ENCODE data around the gene TRMT11. TPM values are rescaled to one million over a fixed set of nuclear protein-coding genes. Genes with fewer than 3 reads are reported as not detected.
A peak's percentile ranks its signal among the peaks of the same experiment; 100 is the strongest.

The TRMT11 gene
- total and polyA plus RNA-seq, 9 of the 15 experiments (the other 6 are each of a cell fraction or from before 2014, with no cell fraction given), result 38.8 to 88.0 (median 59.8) TPM

- TF ChIP-seq, protein P1, sequence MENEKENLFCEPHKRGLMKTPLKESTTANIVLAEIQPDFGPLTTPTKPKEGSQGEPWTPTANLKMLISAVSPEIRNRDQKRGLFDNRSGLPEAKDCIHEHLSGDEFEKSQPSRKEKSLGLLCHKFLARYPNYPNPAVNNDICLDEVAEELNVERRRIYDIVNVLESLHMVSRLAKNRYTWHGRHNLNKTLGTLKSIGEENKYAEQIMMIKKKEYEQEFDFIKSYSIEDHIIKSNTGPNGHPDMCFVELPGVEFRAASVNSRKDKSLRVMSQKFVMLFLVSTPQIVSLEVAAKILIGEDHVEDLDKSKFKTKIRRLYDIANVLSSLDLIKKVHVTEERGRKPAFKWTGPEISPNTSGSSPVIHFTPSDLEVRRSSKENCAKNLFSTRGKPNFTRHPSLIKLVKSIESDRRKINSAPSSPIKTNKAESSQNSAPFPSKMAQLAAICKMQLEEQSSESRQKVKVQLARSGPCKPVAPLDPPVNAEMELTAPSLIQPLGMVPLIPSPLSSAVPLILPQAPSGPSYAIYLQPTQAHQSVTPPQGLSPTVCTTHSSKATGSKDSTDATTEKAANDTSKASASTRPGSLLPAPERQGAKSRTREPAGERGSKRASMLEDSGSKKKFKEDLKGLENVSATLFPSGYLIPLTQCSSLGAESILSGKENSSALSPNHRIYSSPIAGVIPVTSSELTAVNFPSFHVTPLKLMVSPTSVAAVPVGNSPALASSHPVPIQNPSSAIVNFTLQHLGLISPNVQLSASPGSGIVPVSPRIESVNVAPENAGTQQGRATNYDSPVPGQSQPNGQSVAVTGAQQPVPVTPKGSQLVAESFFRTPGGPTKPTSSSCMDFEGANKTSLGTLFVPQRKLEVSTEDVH (IDR thresholded peaks at IDR 0.05; ENCODE audit: low read depth, partially characterized antibody), result peak; percentile 67
- TF ChIP-seq MAZ (CRISPR knock-in tag; conservative IDR thresholded peaks at IDR 0.05 in 1 of 2, IDR thresholded peaks at IDR 0.05 in 1 of 2), result peak; percentile 71 to 81; a peak in 3 of 4 replicates
- no peak for TF ChIP-seq PATZ1 (CRISPR knock-in tag; IDR thresholded peaks at IDR 0.05; ENCODE audit: borderline replicate concordance)
- TF ChIP-seq, protein P2, sequence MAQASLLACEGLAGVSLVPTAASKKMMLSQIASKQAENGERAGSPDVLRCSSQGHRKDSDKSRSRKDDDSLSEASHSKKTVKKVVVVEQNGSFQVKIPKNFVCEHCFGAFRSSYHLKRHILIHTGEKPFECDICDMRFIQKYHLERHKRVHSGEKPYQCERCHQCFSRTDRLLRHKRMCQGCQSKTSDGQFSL (CRISPR knock-in tag; IDR thresholded peaks at IDR 0.05), result no peak
- TF ChIP-seq, protein P2 (tag; IDR thresholded peaks at IDR 0.05), result no peak
These were observed at the start of gene TRMT11 (continued) for GRCh38 chr6:125986301-125987025.

All from K562 (cell line).